ENCODE data around the gene CEACAM21. TPM values are rescaled to one million over a fixed set of nuclear protein-coding genes. Genes with fewer than 3 reads are reported as not detected.

The CEACAM21 gene
- total RNA-seq, 3 donors from 2014 or later (not counting 1 experiment from before 2014, with no cell fraction given): 26.8 to 46.6 (median 33.6) TPM

DNA sequence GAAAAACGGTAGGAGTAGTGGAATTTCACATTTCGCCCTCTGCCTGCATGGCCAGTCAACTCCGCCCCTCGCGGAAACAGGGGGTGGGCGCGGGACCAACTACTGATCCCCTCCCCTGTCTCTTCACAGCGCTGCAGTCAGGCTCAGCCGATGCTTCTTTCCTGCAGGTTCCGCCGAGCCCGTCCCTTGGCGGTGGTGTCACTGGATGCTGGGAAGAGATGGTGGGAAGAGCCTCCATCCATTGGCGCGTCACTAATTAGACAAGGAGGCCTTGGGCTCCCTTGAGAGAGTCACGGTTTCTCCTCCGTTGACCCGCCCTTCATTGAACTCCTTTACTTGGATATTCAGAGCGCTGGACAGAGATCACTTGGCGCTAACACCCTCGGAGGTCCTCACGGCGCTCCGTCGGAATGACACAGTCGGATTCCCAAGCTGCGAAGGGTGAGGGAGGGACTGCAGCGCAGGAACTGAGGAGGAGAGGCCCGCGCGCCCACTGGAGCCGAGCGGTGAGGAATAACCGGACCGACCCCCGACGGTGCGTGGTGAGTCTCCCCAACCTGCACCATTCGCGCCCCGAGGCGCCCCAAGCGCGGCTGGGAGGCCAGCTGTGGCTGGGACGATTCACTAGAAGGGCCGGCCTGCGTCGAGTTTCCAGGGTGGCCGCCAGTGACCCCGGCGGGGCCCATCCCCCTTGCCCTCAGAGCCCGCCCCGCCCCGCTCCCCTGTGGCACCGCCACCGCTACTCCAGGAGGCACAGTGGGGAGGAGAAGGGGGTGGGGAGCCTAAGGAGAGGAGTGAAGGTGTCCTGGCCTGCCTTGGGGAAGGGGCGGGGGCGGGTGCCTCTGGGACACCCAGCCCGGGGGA lies 11.2 kb upstream of the CEACAM21 start:
- no peaks in the 10 kb centered on the region for H3K27me3 ChIP-seq (ENCODE audit: control insufficient read depth, insufficient read depth, low read length)
- H3K9me3 Mint-ChIP-seq: no peaks in the 10 kb centered on the region
- peaks cover 51 to 62% of the 10 kb centered on the region in 2 donors for H3K4me1 Mint-ChIP-seq
- H3K36me3 ChIP-seq (ENCODE audit: control insufficient read depth, insufficient read depth, low read length): peaks cover 15% of the 10 kb centered on the region
- peak in 1 of 2 donors; percentile 37 for DNase-seq
- H3K4me1 ChIP-seq (ENCODE audit: control insufficient read depth, insufficient read depth, low read length): peaks cover 31% of the 10 kb centered on the region
- H3K27me3 Mint-ChIP-seq (ENCODE audit: low read depth in 2 of 2): no peaks in the 10 kb centered on the region
- peak overlapping the region; percentile 50 to 81 for H3K27ac Mint-ChIP-seq
- peaks cover 12% of the 10 kb centered on the region for H3K36me3 Mint-ChIP-seq
- TF ChIP-seq, protein P1, sequence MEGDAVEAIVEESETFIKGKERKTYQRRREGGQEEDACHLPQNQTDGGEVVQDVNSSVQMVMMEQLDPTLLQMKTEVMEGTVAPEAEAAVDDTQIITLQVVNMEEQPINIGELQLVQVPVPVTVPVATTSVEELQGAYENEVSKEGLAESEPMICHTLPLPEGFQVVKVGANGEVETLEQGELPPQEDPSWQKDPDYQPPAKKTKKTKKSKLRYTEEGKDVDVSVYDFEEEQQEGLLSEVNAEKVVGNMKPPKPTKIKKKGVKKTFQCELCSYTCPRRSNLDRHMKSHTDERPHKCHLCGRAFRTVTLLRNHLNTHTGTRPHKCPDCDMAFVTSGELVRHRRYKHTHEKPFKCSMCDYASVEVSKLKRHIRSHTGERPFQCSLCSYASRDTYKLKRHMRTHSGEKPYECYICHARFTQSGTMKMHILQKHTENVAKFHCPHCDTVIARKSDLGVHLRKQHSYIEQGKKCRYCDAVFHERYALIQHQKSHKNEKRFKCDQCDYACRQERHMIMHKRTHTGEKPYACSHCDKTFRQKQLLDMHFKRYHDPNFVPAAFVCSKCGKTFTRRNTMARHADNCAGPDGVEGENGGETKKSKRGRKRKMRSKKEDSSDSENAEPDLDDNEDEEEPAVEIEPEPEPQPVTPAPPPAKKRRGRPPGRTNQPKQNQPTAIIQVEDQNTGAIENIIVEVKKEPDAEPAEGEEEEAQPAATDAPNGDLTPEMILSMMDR (IDR thresholded peaks at IDR 0.05): no peak
- intact Hi-C loops (cut with micrococcal nuclease): loop anchor here (5.0 to 10.0 kb wide), 2 partner anchors 42 to 360 kb away; no protein-coding TSS in a partner anchor
- peak overlapping the region; percentile 33 for H3K4me3 ChIP-seq (ENCODE audit: low read length)
- H3K27ac ChIP-seq (ENCODE audit: low read length): no peak overlapping the region
- no peaks in the 10 kb centered on the region for H3K9me3 ChIP-seq (ENCODE audit: control insufficient read depth, insufficient read depth, low read length)
- ATAC-seq: peak in 1 of 3 donors; percentile 23
- 14% methylated on average over 59 of the region's 59 CpGs for WGBS (ENCODE audit: insufficient coverage)
- peak overlapping the region; percentile 78 for H3K4me3 Mint-ChIP-seq

DNA sequence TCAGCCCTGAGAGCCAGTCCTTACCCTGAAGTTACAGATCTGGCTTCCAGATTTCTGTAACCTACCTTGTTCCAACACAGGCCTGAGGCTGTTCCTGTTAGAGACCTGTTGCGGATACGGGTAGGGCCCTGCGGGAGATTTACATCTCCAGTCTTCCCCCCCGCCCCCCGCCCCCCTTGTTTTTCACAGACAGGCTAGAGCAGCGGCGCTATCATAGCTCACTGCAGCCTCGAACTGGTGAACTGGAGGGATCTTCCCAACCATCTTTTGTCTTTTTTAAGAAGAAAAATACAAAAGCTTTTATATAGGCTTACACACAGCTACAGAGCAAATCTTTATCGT lies 10.6 kb upstream of the CEACAM21 start:
- no peak for ATAC-seq
- DNase-seq: peak in 1 of 2 donors; percentile 46

DNA sequence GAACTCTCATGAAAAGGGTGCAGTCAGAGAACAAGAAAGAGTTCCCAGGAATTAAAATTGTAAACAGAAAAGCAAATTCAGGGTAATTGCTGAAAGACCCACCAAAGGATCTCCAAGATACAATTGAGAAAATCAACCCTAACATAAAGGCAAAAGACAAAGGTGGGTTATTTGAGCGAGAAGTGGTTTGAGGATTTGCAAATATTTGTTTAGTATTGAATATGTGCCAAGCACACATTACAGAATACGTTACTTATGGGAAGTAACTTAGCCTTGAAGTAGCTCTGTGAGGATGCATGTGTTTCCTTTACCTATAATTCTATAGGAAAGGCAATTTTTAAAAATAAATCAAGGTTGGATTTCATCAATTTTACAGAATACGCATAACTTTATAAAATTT lies 10.0 kb upstream of the CEACAM21 start:
- H3K4me1 Mint-ChIP-seq: peaks cover 48 to 61% of the 10 kb centered on the region in 2 donors
- Histone ChIP-seq H3K9me3 (ENCODE audit: control insufficient read depth, insufficient read depth, low read length) (no peaks in the 10 kb centered on the region), H3K4me3 (ENCODE audit: low read length) (no peak overlapping the region), H3K4me1 (ENCODE audit: control insufficient read depth, insufficient read depth, low read length) (peaks cover 37% of the 10 kb centered on the region), H3K27me3 (ENCODE audit: control insufficient read depth, insufficient read depth, low read length) (no peaks in the 10 kb centered on the region), H3K27ac (ENCODE audit: low read length) (no peak overlapping the region), H3K36me3 (ENCODE audit: control insufficient read depth, insufficient read depth, low read length) (peaks cover 9% of the 10 kb centered on the region)
- H3K4me3 Mint-ChIP-seq: no peak overlapping the region
- no peak overlapping the region for H3K27ac Mint-ChIP-seq
- H3K36me3 Mint-ChIP-seq: peaks cover 5% of the 10 kb centered on the region
- intact Hi-C loops (cut with micrococcal nuclease): loop anchor here (10.0 kb wide), 1 partner anchor 361 kb away; no protein-coding TSS in a partner anchor
- TF ChIP-seq, protein P1 (IDR thresholded peaks at IDR 0.05): no peak
- DNase-seq (no peak), ATAC-seq (no peak)
- no peaks in the 10 kb centered on the region for H3K9me3 Mint-ChIP-seq
- WGBS (ENCODE audit: insufficient coverage): 100% methylated on average over 2 of the region's 3 CpGs
- no peaks in the 10 kb centered on the region for H3K27me3 Mint-ChIP-seq (ENCODE audit: low read depth in 2 of 2)

More for the DNA sequence above, 10.6 kb upstream of the CEACAM21 start:
- Mint-ChIP-seq H3K9me3 (no peaks in the 10 kb centered on the region), H3K27ac (peak overlapping the region in 1 of 2 donors; percentile 81), H3K36me3 (peaks cover 12% of the 10 kb centered on the region), H3K4me3 (peak overlapping the region; percentile 14), H3K4me1 (peaks cover 48 to 60% of the 10 kb centered on the region in 2 donors), H3K27me3 (ENCODE audit: low read depth in 2 of 2) (no peaks in the 10 kb centered on the region)
- intact Hi-C loops (cut with micrococcal nuclease): loop anchor here (10.0 kb wide), 1 partner anchor 361 kb away; no protein-coding TSS in a partner anchor
- Histone ChIP-seq H3K9me3 (ENCODE audit: control insufficient read depth, insufficient read depth, low read length) (no peaks in the 10 kb centered on the region), H3K36me3 (ENCODE audit: control insufficient read depth, insufficient read depth, low read length) (peaks cover 12% of the 10 kb centered on the region), H3K4me3 (ENCODE audit: low read length) (peak overlapping the region; percentile 33), H3K27me3 (ENCODE audit: control insufficient read depth, insufficient read depth, low read length) (no peaks in the 10 kb centered on the region), H3K27ac (ENCODE audit: low read length) (no peak overlapping the region), H3K4me1 (ENCODE audit: control insufficient read depth, insufficient read depth, low read length) (peaks cover 30% of the 10 kb centered on the region)
- 72% methylated on average over 8 of the region's 9 CpGs for WGBS (ENCODE audit: insufficient coverage)
- TF ChIP-seq, protein P1 (IDR thresholded peaks at IDR 0.05): no peak
